H1 (cell line): ENCODE results near the gene NEU3. TPM values are rescaled to one million over a fixed set of nuclear protein-coding genes. Genes with fewer than 3 reads are reported as not detected.
A peak's percentile ranks its signal among the peaks of the same experiment; 100 is the strongest.
"Not testable (repeated sequence)": the region's sequence is repeated elsewhere in the genome, so short reads cannot be mapped to it uniquely, and the experiment has no call there.

Experiments
- CTCF ChIA-PET: fragments of 300-600 bp; sonication (Branson Sonifier 250); formaldehyde crosslinking; loops from one replicate; lab custom pipeline; 2021; ENCODE audit not compliant: partially characterized antibody; lab: Charles Lee
- POLR2A ChIA-PET: fragments of 300-600 bp; sonication (Branson Sonifier 250); formaldehyde crosslinking; loops from one replicate; lab custom pipeline; 2021; ENCODE audit warnings: inconsistent platforms; ENCODE audit not compliant: partially characterized antibody; lab: Charles Lee
- DNase-seq, 2 experiments: peaks; one replicate each; pipeline versions ENCODE4 v3.0.0 to v3.0.0-alpha.2; 2010 to 2022; ENCODE audit warnings: low spot score in 2 of 2, low read depth in 1 of 2, mixed read lengths in 1 of 2
- FAIRE-seq: peaks from 2 replicates; lab custom pipeline; 2011; peaks lifted over from hg19 to GRCh38; lab: Jason Lieb, UNC
- H2AFZ ChIP-seq: 2 replicates; pipeline ENCODE4 v1.8.1; 2012; ENCODE audit warnings: low read length, inconsistent platforms
- H2AK5ac ChIP-seq: 2 replicates; pipeline ENCODE4 v1.6.1; 2013; ENCODE audit warnings: low read depth, low read length
- H2BK120ac ChIP-seq: replicated peaks from 2 replicates; pipeline ENCODE3; 2013; ENCODE audit warnings: low read depth, low read length, inconsistent platforms
- H2BK12ac ChIP-seq: 2 replicates; pipeline ENCODE4 v1.6.1; 2013; ENCODE audit warnings: low read depth, low read length
- H2BK15ac ChIP-seq: 2 replicates; pipeline ENCODE4 v1.6.1; 2013; ENCODE audit warnings: low read length
- H2BK20ac ChIP-seq: 2 replicates; pipeline ENCODE4 v1.6.1; 2013; ENCODE audit warnings: low read length
- H2BK5ac ChIP-seq: 2 replicates; pipeline ENCODE4 v1.6.1; 2013; ENCODE audit warnings: low read depth, low read length
- H3K14ac ChIP-seq: 2 replicates; pipeline ENCODE4 v1.6.1; 2013; ENCODE audit warnings: inconsistent platforms; ENCODE audit not compliant: insufficient read length
- H3K18ac ChIP-seq: 2 replicates; pipeline ENCODE4 v1.6.1; 2013; ENCODE audit warnings: low read length; ENCODE audit errors: extremely low read depth
- H3K23ac ChIP-seq: 2 replicates; pipeline ENCODE4 v1.6.1; 2013; ENCODE audit warnings: inconsistent platforms; ENCODE audit not compliant: insufficient read length
- H3K23me2 ChIP-seq: 2 replicates; pipeline ENCODE4 v1.6.1; 2013; ENCODE audit warnings: low read depth, low read length
- H3K27ac ChIP-seq: 2 replicates; pipeline ENCODE4 v1.6.1; 2011; ENCODE audit warnings: low read depth, low read length, inconsistent platforms
- H3K27me3 ChIP-seq, 4 experiments: replicated peaks in 1 of 4; 1 replicate in 1 of 4; 2 replicates in 3 of 4; pipeline versions ENCODE4 v1.6.1 to v1.8.1; 2011 to 2013; ENCODE audit warnings: low read length in 3 of 4, mild to moderate bottlenecking in 3 of 4, inconsistent platforms in 2 of 4, mixed read lengths in 2 of 4, moderate library complexity in 1 of 4; ENCODE audit not compliant: control insufficient read depth in 3 of 4, insufficient read depth in 3 of 4; ENCODE audit errors: extremely low read depth in 1 of 4
- H3K36me3 ChIP-seq, 4 experiments: 2 replicates each; pipeline versions ENCODE4 v1.6.1 to v1.8.1; 2011 to 2013; ENCODE audit warnings: mild to moderate bottlenecking in 4 of 4, low read length in 3 of 4, moderate library complexity in 2 of 4, control low read depth in 1 of 4, inconsistent platforms in 1 of 4; ENCODE audit not compliant: insufficient read depth in 4 of 4, control insufficient read depth in 2 of 4
- H3K4ac ChIP-seq: replicated peaks from 2 replicates; pipeline ENCODE3; 2013; ENCODE audit warnings: low read length, low read depth, mixed read lengths, inconsistent platforms; ENCODE audit not compliant: insufficient read length
- H3K4me1 ChIP-seq, 4 experiments: replicated peaks in 1 of 4; 1 replicate in 1 of 4; 2 replicates in 3 of 4; pipeline versions ENCODE4 v1.6.1 to v1.8.1; 2011 to 2013; ENCODE audit warnings: low read length in 3 of 4, inconsistent platforms in 2 of 4, mixed read lengths in 1 of 4; ENCODE audit not compliant: insufficient read depth in 4 of 4, control insufficient read depth in 3 of 4
- H3K4me2 ChIP-seq, 2 experiments: 2 replicates each; pipeline versions ENCODE4 v1.6.1 to v1.8.1; 2011 to 2013; ENCODE audit warnings: low read depth in 2 of 2, low read length in 2 of 2, control low read depth in 1 of 2, inconsistent platforms in 1 of 2, mild to moderate bottlenecking in 1 of 2; ENCODE audit not compliant: insufficient read depth in 1 of 2
- H3K4me3 ChIP-seq, 4 experiments: fragments of 200-600, 300-600 bp in 1 of 4; sonication (generic), shearing (Covaris generic), sonication (Bioruptor Twin) in 1 of 4; 2 replicates each; pipeline versions ENCODE4 v1.5.1 to v1.8.1; 2011 to 2016; ENCODE audit warnings: low read length in 4 of 4, low read depth in 3 of 4, control low read depth in 2 of 4, inconsistent platforms in 2 of 4, mild to moderate bottlenecking in 2 of 4, mixed read lengths in 1 of 4, moderate library complexity in 1 of 4; ENCODE audit not compliant: insufficient read depth in 2 of 4; ENCODE audit errors: extremely low read depth in 1 of 4
- H3K56ac ChIP-seq: replicated peaks from 2 replicates; pipeline ENCODE3; 2013; ENCODE audit warnings: low read depth, mild to moderate bottlenecking, mixed read lengths, low read length, inconsistent platforms; ENCODE audit not compliant: insufficient read length
- H3K79me1 ChIP-seq: 2 replicates; pipeline ENCODE4 v1.6.1; 2013; ENCODE audit warnings: low read depth, low read length, control low read depth
- H3K79me2 ChIP-seq, 2 experiments: 2 replicates each; pipeline versions ENCODE4 v1.6.1 to v1.8.1; 2012 to 2013; ENCODE audit warnings: low read length in 2 of 2, mild to moderate bottlenecking in 2 of 2, inconsistent platforms in 1 of 2; ENCODE audit not compliant: insufficient read depth in 2 of 2, control insufficient read depth in 1 of 2
- H3K9ac ChIP-seq, 4 experiments: replicated peaks in 1 of 4; 1 replicate in 1 of 4; 2 replicates in 3 of 4; pipeline versions ENCODE4 v1.6.1 to v1.8.1; 2011 to 2013; ENCODE audit warnings: low read depth in 3 of 4, low read length in 3 of 4, control low read depth in 2 of 4, mild to moderate bottlenecking in 2 of 4, moderate library complexity in 2 of 4, inconsistent platforms in 1 of 4; ENCODE audit errors: extremely low read depth in 1 of 4
- H3K9me3 ChIP-seq, 2 experiments: 2 replicates each; pipeline versions ENCODE4 v1.6.1 to v1.8.1; 2012 to 2013; ENCODE audit warnings: mild to moderate bottlenecking in 2 of 2, moderate library complexity in 2 of 2, control low read depth in 1 of 2, inconsistent platforms in 1 of 2, low read depth in 1 of 2, low read length in 1 of 2, mixed read lengths in 1 of 2; ENCODE audit not compliant: insufficient read depth in 2 of 2
- H4K20me1 ChIP-seq, 2 experiments: replicated peaks in 1 of 2; 2 replicates each; pipeline versions ENCODE3 to v1.8.1; 2011 to 2013; ENCODE audit warnings: inconsistent platforms in 2 of 2, low read length in 2 of 2, mild to moderate bottlenecking in 1 of 2; ENCODE audit not compliant: insufficient read depth in 2 of 2, control insufficient read depth in 1 of 2
- H4K5ac ChIP-seq: 2 replicates; pipeline ENCODE4 v1.6.1; 2013; ENCODE audit warnings: low read length, low read depth, mixed read lengths, inconsistent platforms; ENCODE audit not compliant: insufficient read length
- H4K8ac ChIP-seq: 2 replicates; pipeline ENCODE4 v1.8.0; 2013; ENCODE audit warnings: mild to moderate bottlenecking, moderate library complexity, low read length, inconsistent platforms; ENCODE audit not compliant: insufficient read depth; ENCODE audit errors: extremely low read depth
- H4K91ac ChIP-seq: replicated peaks from 2 replicates; pipeline ENCODE3; 2013; ENCODE audit warnings: low read length, mixed read lengths, inconsistent platforms; ENCODE audit not compliant: insufficient read length
- WGBS, 2 experiments: shearing (Covaris generic) in 1 of 2; methylation state at CpG; one replicate each; pipeline versions ENCODE4 v1.1.6 to v1.1.7; 2013 to 2015; ENCODE audit warnings: low lambda C conversion rate in 2 of 2, mixed read lengths in 2 of 2, inconsistent platforms in 1 of 2, low coverage in 1 of 2, missing lambda C conversion rate in 1 of 2; ENCODE audit not compliant: insufficient replicate concordance in 2 of 2, insufficient coverage in 1 of 2, insufficient read length in 1 of 2; ENCODE audit errors: extremely low coverage in 1 of 2, missing lambda C conversion rate in 1 of 2; 5-methylcytosine and 5-hydroxymethylcytosine counted together
- polyA plus RNA-seq, 7 experiments: library from polyadenylated mRNA; depleted of rRNA in 3 of 7; stranded (reverse) in 5 of 7; unstranded in 2 of 7; fragments of >200 nt in 5 of 7; fragments of 200-250 nt in 2 of 7; gene quantifications; 1 replicate in 5 of 7; 2 replicates in 1 of 7; 4 replicates in 1 of 7; pipeline versions ENCODE4 v1.2.1 to v1.2.3, GENCODE V29; 2011 to 2013; ENCODE audit warnings: missing spikeins in 2 of 7, mixed read lengths in 2 of 7
- total RNA-seq: library from RNA; stranded (reverse); fragmentation: NEBNext Ultra II Directional; extraction: Animal tissue kit (Norgen Biotek cat#: 25700); gene quantifications from 2 replicates; pipeline ENCODE4 v1.2.1, GENCODE V29; 2021

The NEU3 gene
- total and polyA plus RNA-seq, 2 of the 8 experiments (the other 6 are each of a cell fraction or from before 2014, with no cell fraction given), result 8.9 to 15.6 TPM

DNA sequence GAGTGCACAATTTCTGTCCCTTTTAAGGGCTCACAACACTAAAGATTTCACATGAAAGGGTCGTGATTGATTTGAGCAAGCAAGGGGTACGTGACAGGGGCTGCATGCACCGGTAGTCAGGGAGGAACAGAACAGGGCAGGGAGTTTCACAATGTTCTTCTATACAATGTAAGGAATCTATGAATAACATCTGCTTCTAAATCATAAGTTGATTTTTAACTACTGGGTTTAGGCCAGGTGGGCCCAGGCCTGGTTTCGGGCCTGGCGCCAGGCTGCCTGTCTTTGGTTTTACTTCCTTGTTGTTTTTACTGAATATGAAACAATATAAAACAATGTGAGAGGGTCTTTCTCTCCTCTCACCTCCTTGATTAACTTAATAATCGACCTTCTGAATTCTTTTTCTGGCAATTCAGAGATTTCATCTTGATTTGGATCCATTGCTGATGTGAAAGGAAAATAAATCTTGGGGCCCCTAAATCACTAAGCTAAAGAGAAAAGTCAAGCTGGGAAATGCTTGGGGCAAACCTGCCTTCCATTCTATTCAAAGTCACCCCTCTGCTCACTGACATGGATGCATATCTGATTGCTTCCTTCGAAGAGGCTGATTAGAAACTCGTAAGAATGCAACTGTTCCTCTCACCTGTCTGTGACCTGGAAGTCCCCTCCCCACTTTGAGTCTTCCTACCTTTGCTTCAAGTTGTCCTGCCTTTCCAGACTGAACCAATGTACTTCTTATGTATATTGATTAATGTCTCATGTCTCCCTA, 61.0 kb downstream of the NEU3 start:
- POLR2A ChIA-PET, H3K23ac ChIP-seq: not testable (repeated sequence)

More for the DNA sequence above, 61.0 kb downstream of the NEU3 start:
- H4K91ac ChIP-seq, H2BK12ac ChIP-seq, H3K36me3 ChIP-seq, H2BK20ac ChIP-seq, H4K5ac ChIP-seq, H4K8ac ChIP-seq, H3K56ac ChIP-seq, H2BK120ac ChIP-seq, H3K4me1 ChIP-seq, H3K4me3 ChIP-seq, H3K27me3 ChIP-seq, H2AK5ac ChIP-seq, H3K4ac ChIP-seq, H4K20me1 ChIP-seq, H3K79me1 ChIP-seq, H3K18ac ChIP-seq, H3K23me2 ChIP-seq, H2BK15ac ChIP-seq, H3K9ac ChIP-seq, FAIRE-seq, H2AFZ ChIP-seq, H2BK5ac ChIP-seq, H3K27ac ChIP-seq, H3K14ac ChIP-seq, H3K79me2 ChIP-seq, H3K4me2 ChIP-seq: not testable (repeated sequence)
- CTCF ChIA-PET, result interaction anchor here (1.1 kb wide), 1 partner anchor 91 kb away, joined by 3 read pairs; no protein-coding TSS in a partner anchor
- DNase-seq, result peak in 1 of 2 experiments; percentile 10
- H3K9me3 ChIP-seq, result peaks cover 8 to 12% of the 10 kb centered on the region in 2 experiments; a peak in 2 of 4 replicates
- WGBS, 2 experiments, result 86% methylated on average over 8 of the region's 8 CpGs; no CpG with 5 or more reads in 1 of the 2 experiments
